Neural progenitor cell (in vitro differentiated cells): Measurements from ENCODE around the gene GMDS. TPM values are rescaled to one million over a fixed set of nuclear protein-coding genes. Genes with fewer than 3 reads are reported as not detected.

Source experiments
- DNase-seq: peaks from one replicate; pipeline ENCODE4 v3.0.0-alpha.2; 2016; ENCODE audit warnings: low spot score
- H2AFZ ChIP-seq: fragments of 200-600 bp; sonication (generic); replicated peaks from 2 replicates; pipeline ENCODE4 v1.6.1; 2016; ENCODE audit warnings: antibody characterized with exemption
- H3F3A ChIP-seq: fragments of 200-600 bp; sonication (generic); 2 replicates; pipeline ENCODE4 v1.6.1; 2016; ENCODE audit warnings: antibody characterized with exemption, low read depth
- H3K27ac ChIP-seq: fragments of 200-600 bp; sonication (generic); 2 replicates; pipeline ENCODE4 v1.5.1; 2016; ENCODE audit warnings: mild to moderate bottlenecking
- H3K27me3 ChIP-seq: fragments of 200-600 bp; sonication (generic); 2 replicates; pipeline ENCODE4 v1.6.1; 2016; ENCODE audit warnings: mild to moderate bottlenecking, moderate library complexity
- H3K36me3 ChIP-seq: fragments of 200-600 bp; sonication (generic); 2 replicates; pipeline ENCODE4 v1.5.1; 2016
- H3K4me1 ChIP-seq: fragments of 200-600 bp; sonication (generic); 2 replicates; pipeline ENCODE4 v1.6.1; 2016; ENCODE audit warnings: mixed run types
- H3K4me2 ChIP-seq: fragments of 200-600 bp; sonication (generic); 2 replicates; pipeline ENCODE4 v1.6.1; 2016
- H3K4me3 ChIP-seq: fragments of 200-600 bp; sonication (generic); 2 replicates; pipeline ENCODE4 v1.5.1; 2016
- H3K79me2 ChIP-seq: fragments of 200-600 bp; sonication (generic); 2 replicates; pipeline ENCODE4 v1.6.1; 2016; ENCODE audit warnings: low read depth
- H3K9ac ChIP-seq: fragments of 200-600 bp; sonication (generic); 2 replicates; pipeline ENCODE4 v1.6.1; 2016
- H3K9me3 ChIP-seq: fragments of 200-600 bp; sonication (generic); 2 replicates; pipeline ENCODE4 v1.5.1; 2016; ENCODE audit warnings: low read depth
- H4K20me1 ChIP-seq: fragments of 200-600 bp; sonication (generic); 2 replicates; pipeline ENCODE4 v1.6.1; 2016; ENCODE audit warnings: low read depth
- H3K27ac Mint-ChIP-seq: 3 replicates; pipeline ENCODE4 v1.8.0; 2021; ENCODE audit warnings: mixed read lengths
- H3K27me3 Mint-ChIP-seq: 2 replicates; pipeline ENCODE4 v1.8.0; 2022; ENCODE audit warnings: low read depth, mild to moderate bottlenecking, inconsistent platforms, moderate library complexity, mixed read lengths; ENCODE audit not compliant: insufficient read depth
- H3K36me3 Mint-ChIP-seq: 3 replicates; pipeline ENCODE4 v1.8.0; 2021; ENCODE audit warnings: mixed read lengths
- H3K4me1 Mint-ChIP-seq: 3 replicates; pipeline ENCODE4 v1.8.0; 2021; ENCODE audit warnings: mixed read lengths
- H3K4me3 Mint-ChIP-seq: 3 replicates; pipeline ENCODE4 v1.8.0; 2021; ENCODE audit warnings: mild to moderate bottlenecking, moderate library complexity, mixed read lengths
- H3K9me3 Mint-ChIP-seq: 3 replicates; pipeline ENCODE4 v1.8.0; 2020; ENCODE audit warnings: mixed read lengths
- CTCF ChIP-seq: fragments of 200-600 bp; sonication (generic); IDR thresholded peaks from 2 replicates; pipeline ENCODE4 v1.5.1; 2017; ENCODE audit warnings: antibody characterized with exemption, mild to moderate bottlenecking
- EZH2 ChIP-seq: fragments of 200-600 bp; sonication (generic); IDR thresholded peaks from 2 replicates; pipeline ENCODE4 v1.6.1; 2017; ENCODE audit warnings: antibody characterized with exemption, mild to moderate bottlenecking, moderate library complexity
- EZH2phosphoT487 ChIP-seq: fragments of 200-600 bp; sonication (generic); IDR thresholded peaks from 2 replicates; pipeline ENCODE4 v1.6.1; 2017; ENCODE audit warnings: antibody characterized with exemption
- total RNA-seq: library from RNA; depleted of rRNA; stranded (reverse); fragments of >200 nt; gene quantifications from 2 replicates; pipeline ENCODE4 v1.2.3, GENCODE V29; 2015; ENCODE audit warnings: low replicate concordance

Gene GMDS
- total RNA-seq, 1 donor from 2014 or later: 22.6 TPM

- H3K4me1 ChIP-seq: peaks cover 10% of the 10 kb centered on the region
- Mint-ChIP-seq H3K9me3 (peaks cover 2% of the 10 kb centered on the region), H3K4me3 (no peak overlapping the region), H3K27me3 (peaks cover 5% of the 10 kb centered on the region), H3K4me1 (peaks cover 22% of the 10 kb centered on the region), H3K36me3 (no peaks in the 10 kb centered on the region), H3K27ac (no peak overlapping the region)
- H3K79me2 ChIP-seq: no peaks in the 10 kb centered on the region
- no peak overlapping the region for H3K4me3 ChIP-seq
- no peak for TF ChIP-seq EZH2phosphoT487
- no peak for TF ChIP-seq EZH2
- TF ChIP-seq CTCF: no peak
- no peaks in the 10 kb centered on the region for H4K20me1 ChIP-seq
- H3K36me3 ChIP-seq: no peaks in the 10 kb centered on the region
- peak; percentile 44 for DNase-seq
- no peaks in the 10 kb centered on the region for H3K9me3 ChIP-seq
- no peak overlapping the region for H2AFZ ChIP-seq
- no peak overlapping the region for H3K4me2 ChIP-seq
- H3K27me3 ChIP-seq: no peaks in the 10 kb centered on the region
- no peaks in the 10 kb centered on the region for H3F3A ChIP-seq
- H3K27ac ChIP-seq: no peak overlapping the region
- no peak overlapping the region for H3K9ac ChIP-seq
Observed at GRCh38 chr6:1701668-1702353, 543.6 kb downstream of the GMDS start.

DNA sequence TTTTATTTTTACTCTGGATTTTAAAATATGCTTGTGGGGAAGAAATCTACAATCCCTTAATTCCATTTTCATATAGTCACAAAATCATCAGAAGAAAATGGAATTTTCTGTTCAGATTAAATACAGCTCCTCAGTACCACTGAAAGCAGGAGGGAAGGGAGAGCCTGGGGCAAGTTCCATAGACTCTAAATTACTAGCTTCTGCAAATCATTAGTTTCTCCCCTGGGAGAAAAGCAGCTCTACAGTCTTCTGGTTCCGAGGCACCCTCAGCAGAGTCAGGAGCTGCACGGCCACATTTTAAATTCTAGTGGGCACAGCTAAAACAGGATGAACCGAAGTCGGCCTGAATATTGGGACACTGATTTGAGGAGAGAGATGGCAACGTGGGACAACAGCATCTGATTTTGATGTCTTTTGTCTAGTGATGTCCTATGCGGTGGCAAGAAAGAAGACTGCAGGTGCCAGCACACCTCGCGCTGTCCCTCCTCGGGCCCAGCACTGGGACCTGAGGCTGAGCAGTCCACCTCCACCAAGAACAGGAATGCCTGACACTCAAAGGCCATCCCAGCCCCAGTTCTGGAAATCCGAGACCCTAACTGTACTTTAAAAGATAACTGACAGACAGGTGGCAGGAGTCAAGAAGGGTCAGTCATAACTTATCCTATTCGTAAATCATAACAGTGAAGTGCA, 545.0 kb downstream of the GMDS start:
- no peak overlapping the region for H3K4me2 ChIP-seq
- no peak overlapping the region for H3K9ac ChIP-seq
- Mint-ChIP-seq H3K27me3 (peaks cover 5% of the 10 kb centered on the region), H3K4me3 (no peak overlapping the region), H3K4me1 (peaks cover 22% of the 10 kb centered on the region), H3K27ac (no peak overlapping the region), H3K9me3 (peaks cover 2% of the 10 kb centered on the region), H3K36me3 (no peaks in the 10 kb centered on the region)
- H3K79me2 ChIP-seq: no peaks in the 10 kb centered on the region
- no peak overlapping the region for H3K4me3 ChIP-seq
- no peaks in the 10 kb centered on the region for H3K36me3 ChIP-seq
- TF ChIP-seq EZH2 (no peak), EZH2phosphoT487 (no peak), CTCF (no peak)
- peaks cover 10% of the 10 kb centered on the region for H3K4me1 ChIP-seq
- H4K20me1 ChIP-seq: no peaks in the 10 kb centered on the region
- no peak overlapping the region for H2AFZ ChIP-seq
- no peaks in the 10 kb centered on the region for H3K27me3 ChIP-seq
- H3F3A ChIP-seq: no peaks in the 10 kb centered on the region
- H3K9me3 ChIP-seq: no peaks in the 10 kb centered on the region
- no peak for DNase-seq
- H3K27ac ChIP-seq: no peak overlapping the region

DNA sequence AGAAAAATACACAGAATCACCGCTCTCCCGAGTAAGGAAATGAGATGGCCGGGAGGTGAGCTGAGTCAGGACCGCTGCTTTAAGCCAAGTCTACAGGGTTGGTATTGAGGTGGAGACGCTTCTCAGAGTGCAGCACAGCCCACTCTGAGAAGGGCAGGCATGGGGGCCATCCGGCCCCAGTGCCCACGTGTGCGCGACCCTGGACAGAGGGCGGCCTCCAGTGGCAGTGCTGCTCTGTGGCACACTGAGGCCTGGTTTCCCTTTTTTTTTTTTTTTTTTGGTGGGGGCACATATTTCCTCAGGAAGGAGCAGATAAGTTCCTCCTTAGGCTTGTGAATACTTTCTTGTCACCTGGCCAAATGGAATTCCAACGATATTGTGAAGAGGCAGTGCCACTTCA, 546.9 kb downstream of the GMDS start:
- Mint-ChIP-seq H3K27me3 (peaks cover 2% of the 10 kb centered on the region), H3K36me3 (no peaks in the 10 kb centered on the region), H3K27ac (no peak overlapping the region), H3K4me1 (peaks cover 22% of the 10 kb centered on the region), H3K4me3 (no peak overlapping the region), H3K9me3 (peaks cover 2% of the 10 kb centered on the region)
- Histone ChIP-seq H2AFZ (no peak overlapping the region), H3K4me1 (peaks cover 10% of the 10 kb centered on the region), H3K4me3 (no peak overlapping the region), H3K9me3 (no peaks in the 10 kb centered on the region), H3K27me3 (no peaks in the 10 kb centered on the region), H3K79me2 (no peaks in the 10 kb centered on the region), H4K20me1 (no peaks in the 10 kb centered on the region), H3K4me2 (no peak overlapping the region), H3F3A (no peaks in the 10 kb centered on the region), H3K27ac (no peak overlapping the region), H3K36me3 (no peaks in the 10 kb centered on the region), H3K9ac (no peak overlapping the region)
- no peak for TF ChIP-seq EZH2
- no peak for TF ChIP-seq CTCF
- TF ChIP-seq EZH2phosphoT487: no peak
- no peak for DNase-seq
